ENCODE data around the gene OR4Q3. TPM values are rescaled to one million over a fixed set of nuclear protein-coding genes. Genes with fewer than 3 reads are reported as not detected.

The OR4Q3 gene
- total RNA-seq (2022; extraction: Qiagen RNA extraction), result not detected in 5 replicates

DNA sequence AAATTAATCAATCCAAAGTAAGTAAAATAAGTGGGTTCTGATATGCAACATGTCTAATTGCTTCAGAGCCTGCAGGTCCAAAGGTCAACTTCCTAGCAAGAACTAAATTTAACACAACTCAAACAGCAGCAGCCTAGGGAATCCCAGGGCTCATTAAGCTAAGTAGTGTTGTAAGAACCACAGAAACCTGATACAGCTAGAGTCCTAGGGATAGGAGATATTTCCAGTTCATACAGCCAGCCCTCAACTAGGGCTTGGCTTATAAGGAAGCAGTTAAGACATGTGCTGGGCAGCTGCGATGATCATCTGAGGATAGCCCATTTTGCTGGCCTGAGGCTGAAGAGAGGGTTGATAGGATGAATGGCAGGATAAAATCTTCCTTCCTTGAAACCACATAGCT, at the start of gene OR4Q3:
OR4Q3 (plus strand) TSS at position 316 of the 400 bp plus-strand sequence.

DNA sequence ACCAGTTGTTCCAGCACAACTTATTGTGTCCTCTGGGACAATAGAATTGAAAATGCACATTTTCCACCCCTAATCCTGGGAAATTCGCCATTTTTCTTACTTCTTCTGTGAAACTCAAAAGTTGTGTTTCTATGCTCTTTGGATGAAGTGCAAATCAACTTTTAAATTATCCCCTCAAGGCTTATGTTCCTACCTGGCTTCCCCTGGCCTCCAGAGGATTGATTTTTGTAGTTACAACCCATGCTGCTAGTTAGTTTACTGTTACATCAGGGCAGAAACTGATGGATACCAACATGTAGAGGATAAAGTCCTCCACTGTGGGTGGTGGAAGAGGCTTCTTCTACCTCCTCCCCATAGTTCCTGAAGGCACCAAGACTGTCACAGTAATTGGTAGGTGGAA, 29.8 kb downstream of the OR4Q3 start, which contains the start of gene OR4M1:
OR4M1 (plus strand) TSS at position 301 of the 400 bp plus-strand sequence. CDS start 6,819 bp downstream, outside the sequence.

Other genes with a start within 250 kb of the OR4Q3 start
- not detected in 5 replicates for gene OR11H2, start 29.7 kb upstream of the OR4Q3 start, total RNA-seq (2022; extraction: Qiagen RNA extraction)
- not detected in 5 replicates for gene OR4M1, start 29.9 kb downstream of the OR4Q3 start, total RNA-seq (2022; extraction: Qiagen RNA extraction)
- gene OR4N2, start 60.2 kb downstream of the OR4Q3 start, total RNA-seq (2022; extraction: Qiagen RNA extraction), result not detected in 5 replicates
- gene OR4K2, start 131.6 kb downstream of the OR4Q3 start, total RNA-seq (2022; extraction: Qiagen RNA extraction), result not detected in 5 replicates
- not detected in 5 replicates for gene OR4K5, start 177.0 kb downstream of the OR4Q3 start, total RNA-seq (2022; extraction: Qiagen RNA extraction)
- not detected in 5 replicates for gene OR4K1, start 187.3 kb downstream of the OR4Q3 start, total RNA-seq (2022; extraction: Qiagen RNA extraction)
- not detected in 5 replicates for gene OR4K15, start 232.0 kb downstream of the OR4Q3 start, total RNA-seq (2022; extraction: Qiagen RNA extraction)

Measured in A549 treated with Mapracorat at 1 μM for 4 hours (cell line).